ENCODE measurements around the gene TAF1B.

- TF ChIP-seq POLR2A (IDR thresholded peaks at IDR 0.05; ENCODE audit: low read length): no peak
- TF ChIP-seq GATA1 (IDR thresholded peaks at IDR 0.05; ENCODE audit: low read depth, low read length): no peak
Observed at GRCh38 chr2:9918275-9918674, 75.0 kb downstream of the TAF1B start.

All from erythroblast (primary cell).